Ramos (cell line): ENCODE measurements around the gene ALKAL2.
"Not testable (repeated sequence)": the region's sequence is repeated elsewhere in the genome, so short reads cannot be mapped to it uniquely, and the experiment has no call there.

Experiments
- in situ Hi-C: fragments of 300-500 bp; cut with MboI; formaldehyde crosslinking; loops from one replicate; pipeline ENCODE4 v1.14.3; 2022; ENCODE audit warnings: low sequenced_read_pairs; ENCODE audit not compliant: unreplicated experiment

The ALKAL2 gene

GRCh38 chr2:287911-288757 lies at the start of gene ALKAL2:
ALKAL2 (minus strand) TSS chr2:288091; CDS start chr2:287835, 256 bp downstream.
- in situ Hi-C loops: no loop called here

GRCh38 chr2:336949-337348 lies 49.1 kb upstream of the ALKAL2 start:
- in situ Hi-C loops: not testable (repeated sequence)

- in situ Hi-C loops: no loop called here
These were observed 48.5 kb upstream of the ALKAL2 start for GRCh38 chr2:336360-336759.

GRCh38 chr2:332592-332991 lies 44.7 kb upstream of the ALKAL2 start:
- in situ Hi-C loops: no loop called here

- in situ Hi-C loops: no loop called here
These were observed 40.9 kb upstream of the ALKAL2 start for GRCh38 chr2:328761-329160.

- in situ Hi-C loops: no loop called here
These were observed 35.1 kb upstream of the ALKAL2 start for GRCh38 chr2:323035-323434.

GRCh38 chr2:322326-322725 lies 34.4 kb upstream of the ALKAL2 start:
- in situ Hi-C loops: no loop called here

GRCh38 chr2:320561-320960 lies 32.7 kb upstream of the ALKAL2 start:
- in situ Hi-C loops: no loop called here

- in situ Hi-C loops: no loop called here
These were observed 31.2 kb upstream of the ALKAL2 start for GRCh38 chr2:319059-319600.

- in situ Hi-C loops: no loop called here
These were observed 29.9 kb upstream of the ALKAL2 start for GRCh38 chr2:317501-318424.

- in situ Hi-C loops: no loop called here
These were observed 28.5 kb upstream of the ALKAL2 start for GRCh38 chr2:316381-316780.

- in situ Hi-C loops: not testable (repeated sequence)
These were observed 28.0 kb upstream of the ALKAL2 start for GRCh38 chr2:315925-316324.

GRCh38 chr2:314561-315336 lies 26.9 kb upstream of the ALKAL2 start:
- in situ Hi-C loops: no loop called here

GRCh38 chr2:313991-314390 lies 26.1 kb upstream of the ALKAL2 start:
- in situ Hi-C loops: no loop called here

- in situ Hi-C loops: no loop called here
These were observed 23.1 kb upstream of the ALKAL2 start for GRCh38 chr2:310994-311393.

GRCh38 chr2:309954-310510 lies 22.1 kb upstream of the ALKAL2 start:
- in situ Hi-C loops: no loop called here

GRCh38 chr2:309148-309953 lies 21.5 kb upstream of the ALKAL2 start:
- in situ Hi-C loops: no loop called here

GRCh38 chr2:305366-305765 lies 17.5 kb upstream of the ALKAL2 start:
- in situ Hi-C loops: no loop called here

- in situ Hi-C loops: no loop called here
These were observed 8.5 kb upstream of the ALKAL2 start for GRCh38 chr2:296354-296753.
